Keratinocyte (primary cell): ENCODE data around the gene FGD2.

Source experiments
- EZH2 ChIP-seq: IDR thresholded peaks from one replicate; pipeline ENCODE4 v1.6.1; 2012; ENCODE audit warnings: inconsistent platforms, mild to moderate bottlenecking, low read length, moderate library complexity
- TF ChIP-seq, protein P1 (sequence below), 3 experiments: IDR thresholded peaks in 1 of 3; conservative IDR thresholded peaks in 1 of 3; optimal IDR thresholded peaks in 1 of 3; 2 replicates in 2 of 3; 3 replicates in 1 of 3; pipeline versions ENCODE3 to v1.5.1; 2011; ENCODE audit warnings: low read length in 3 of 3, mild to moderate bottlenecking in 3 of 3, moderate library complexity in 2 of 3, control low read depth in 1 of 3, inconsistent platforms in 1 of 3; ENCODE audit not compliant: insufficient read depth in 2 of 3; ENCODE audit errors: extremely low read depth in 1 of 3

- TF ChIP-seq, protein P1, sequence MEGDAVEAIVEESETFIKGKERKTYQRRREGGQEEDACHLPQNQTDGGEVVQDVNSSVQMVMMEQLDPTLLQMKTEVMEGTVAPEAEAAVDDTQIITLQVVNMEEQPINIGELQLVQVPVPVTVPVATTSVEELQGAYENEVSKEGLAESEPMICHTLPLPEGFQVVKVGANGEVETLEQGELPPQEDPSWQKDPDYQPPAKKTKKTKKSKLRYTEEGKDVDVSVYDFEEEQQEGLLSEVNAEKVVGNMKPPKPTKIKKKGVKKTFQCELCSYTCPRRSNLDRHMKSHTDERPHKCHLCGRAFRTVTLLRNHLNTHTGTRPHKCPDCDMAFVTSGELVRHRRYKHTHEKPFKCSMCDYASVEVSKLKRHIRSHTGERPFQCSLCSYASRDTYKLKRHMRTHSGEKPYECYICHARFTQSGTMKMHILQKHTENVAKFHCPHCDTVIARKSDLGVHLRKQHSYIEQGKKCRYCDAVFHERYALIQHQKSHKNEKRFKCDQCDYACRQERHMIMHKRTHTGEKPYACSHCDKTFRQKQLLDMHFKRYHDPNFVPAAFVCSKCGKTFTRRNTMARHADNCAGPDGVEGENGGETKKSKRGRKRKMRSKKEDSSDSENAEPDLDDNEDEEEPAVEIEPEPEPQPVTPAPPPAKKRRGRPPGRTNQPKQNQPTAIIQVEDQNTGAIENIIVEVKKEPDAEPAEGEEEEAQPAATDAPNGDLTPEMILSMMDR (optimal IDR thresholded peaks at IDR 0.05 in 1 of 3, IDR thresholded peaks at IDR 0.05 in 1 of 3, conservative IDR thresholded peaks at IDR 0.05 in 1 of 3; ENCODE audit: extremely low read depth in 1 of 3, insufficient read depth in 2 of 3, low read length in 3 of 3): no peak
- no peak for TF ChIP-seq EZH2
Observed at GRCh38 chr6:37011656-37012378, 6.4 kb downstream of the FGD2 start.
